H9 (cell line): ENCODE results near the gene ASTN2. TPM values are rescaled to one million over a fixed set of nuclear protein-coding genes. Genes with fewer than 3 reads are reported as not detected.

ENCODE experiments used
- DNase-seq: peaks from one replicate; pipeline ENCODE4 v3.0.0-alpha.2; 2017
- H2AFZ ChIP-seq: one replicate; pipeline ENCODE4 v1.6.1; 2013; ENCODE audit warnings: mild to moderate bottlenecking, low read length, control low read depth, moderate library complexity
- H2AK5ac ChIP-seq: 2 replicates; pipeline ENCODE4 v1.6.1; 2013; ENCODE audit warnings: low read length, control low read depth, mixed read lengths; ENCODE audit not compliant: insufficient read length
- H2BK120ac ChIP-seq: one replicate; pipeline ENCODE4 v1.6.1; 2013; ENCODE audit warnings: low read depth, mild to moderate bottlenecking, low read length, control low read depth, inconsistent platforms; ENCODE audit not compliant: poor library complexity, severe bottlenecking
- H2BK12ac ChIP-seq: 2 replicates; pipeline ENCODE4 v1.6.1; 2013; ENCODE audit warnings: low read length, control low read depth, mixed read lengths, low read depth; ENCODE audit not compliant: insufficient read length
- H2BK15ac ChIP-seq: 2 replicates; pipeline ENCODE4 v1.6.1; 2013; ENCODE audit warnings: low read depth, low read length, control low read depth
- H2BK20ac ChIP-seq: one replicate; pipeline ENCODE4 v1.6.1; 2013; ENCODE audit warnings: low read depth, mild to moderate bottlenecking, low read length, control low read depth, inconsistent platforms; ENCODE audit not compliant: poor library complexity, severe bottlenecking
- H2BK5ac ChIP-seq: 2 replicates; pipeline ENCODE4 v1.6.1; 2013; ENCODE audit warnings: low read length, control low read depth, mixed read lengths; ENCODE audit not compliant: insufficient read length
- H3K14ac ChIP-seq: 2 replicates; pipeline ENCODE4 v1.6.1; 2013; ENCODE audit warnings: low read length, control low read depth; ENCODE audit not compliant: insufficient read depth
- H3K18ac ChIP-seq: 2 replicates; pipeline ENCODE4 v1.6.1; 2013; ENCODE audit warnings: low read depth, mild to moderate bottlenecking, mixed read lengths, low read length, control low read depth; ENCODE audit not compliant: insufficient read length
- H3K23ac ChIP-seq: 2 replicates; pipeline ENCODE4 v1.6.1; 2013; ENCODE audit warnings: low read length, control low read depth, mixed read lengths, low read depth; ENCODE audit not compliant: insufficient read length
- H3K23me2 ChIP-seq: 2 replicates; pipeline ENCODE4 v1.6.1; 2013; ENCODE audit warnings: low read depth, mild to moderate bottlenecking, mixed read lengths, low read length, control low read depth; ENCODE audit not compliant: insufficient read length, poor library complexity, severe bottlenecking
- H3K27ac ChIP-seq: 2 replicates; pipeline ENCODE4 v1.5.1; 2013; ENCODE audit warnings: low read length, control low read depth, mixed read lengths, low read depth; ENCODE audit not compliant: insufficient read length
- H3K27me3 ChIP-seq: 2 replicates; pipeline ENCODE4 v1.6.1; 2013; ENCODE audit warnings: low read length, control low read depth, inconsistent platforms; ENCODE audit not compliant: insufficient read depth
- H3K4ac ChIP-seq: 2 replicates; pipeline ENCODE4 v1.6.1; 2013; ENCODE audit warnings: low read depth, mild to moderate bottlenecking, control low read depth, inconsistent platforms, low read length, moderate library complexity
- H3K4me1 ChIP-seq: 2 replicates; pipeline ENCODE4 v1.6.1; 2013; ENCODE audit warnings: low read length, control low read depth, inconsistent platforms; ENCODE audit not compliant: insufficient read depth
- H3K4me2 ChIP-seq: 2 replicates; pipeline ENCODE4 v1.6.1; 2013; ENCODE audit warnings: low read length, control low read depth, mixed read lengths; ENCODE audit not compliant: insufficient read length, insufficient read depth
- H3K56ac ChIP-seq: 2 replicates; pipeline ENCODE4 v1.6.1; 2013; ENCODE audit warnings: low read depth, mild to moderate bottlenecking, mixed read lengths, low read length, control low read depth; ENCODE audit not compliant: insufficient read length
- H3K79me1 ChIP-seq: 2 replicates; pipeline ENCODE4 v1.6.1; 2013; ENCODE audit warnings: low read depth, mild to moderate bottlenecking, moderate library complexity, low read length, control low read depth, inconsistent platforms; ENCODE audit not compliant: insufficient read depth, poor library complexity, severe bottlenecking
- H3K79me2 ChIP-seq: 2 replicates; pipeline ENCODE4 v1.6.1; 2013; ENCODE audit warnings: low read length, control low read depth, inconsistent platforms; ENCODE audit not compliant: insufficient read depth
- H3K9ac ChIP-seq: 2 replicates; pipeline ENCODE4 v1.6.1; 2013; ENCODE audit warnings: low read length, control low read depth, mixed read lengths; ENCODE audit not compliant: insufficient read length; ENCODE audit errors: extremely low read depth
- H3K9me3 ChIP-seq: one replicate; pipeline ENCODE4 v1.6.1; 2013; ENCODE audit warnings: low read depth, low read length, inconsistent platforms; ENCODE audit not compliant: control insufficient read depth
- H3T11ph ChIP-seq: one replicate; pipeline ENCODE4 v1.6.1; 2013; ENCODE audit warnings: mild to moderate bottlenecking, low read length, control low read depth, inconsistent platforms
- H4K20me1 ChIP-seq: one replicate; pipeline ENCODE4 v1.6.1; 2013; ENCODE audit not compliant: control insufficient read depth, insufficient read length, insufficient read depth
- H4K5ac ChIP-seq: 2 replicates; pipeline ENCODE4 v1.6.1; 2013; ENCODE audit warnings: low read depth, mild to moderate bottlenecking, mixed read lengths, low read length, control low read depth; ENCODE audit not compliant: insufficient read length
- H4K8ac ChIP-seq: replicated peaks from 2 replicates; pipeline ENCODE4 v1.6.1; 2013; ENCODE audit warnings: low read length, control low read depth, mixed read lengths, low read depth; ENCODE audit not compliant: insufficient read length
- H4K91ac ChIP-seq: 2 replicates; pipeline ENCODE4 v1.6.1; 2013; ENCODE audit warnings: low read depth, mild to moderate bottlenecking, moderate library complexity, mixed read lengths, low read length, control low read depth; ENCODE audit not compliant: insufficient read length
- H3K27ac Mint-ChIP-seq, 3 experiments: 2 replicates in 2 of 3; 3 replicates in 1 of 3; pipeline ENCODE4 v1.8.0; 2020 to 2021; ENCODE audit warnings: mixed read lengths in 3 of 3, mild to moderate bottlenecking in 1 of 3, moderate library complexity in 1 of 3
- H3K27me3 Mint-ChIP-seq: 2 replicates; pipeline ENCODE4 v1.8.0; 2021; ENCODE audit warnings: low read depth, mild to moderate bottlenecking, moderate library complexity, mixed read lengths
- H3K36me3 Mint-ChIP-seq, 3 experiments: 2 replicates in 2 of 3; 3 replicates in 1 of 3; pipeline ENCODE4 v1.8.0; 2020 to 2021; ENCODE audit warnings: low read depth in 3 of 3, mixed read lengths in 3 of 3; ENCODE audit not compliant: insufficient read depth in 1 of 3
- H3K4me1 Mint-ChIP-seq, 2 experiments: 2 replicates each; pipeline ENCODE4 v1.8.0; 2020; ENCODE audit warnings: mixed read lengths in 2 of 2
- H3K4me3 Mint-ChIP-seq, 2 experiments: 2 replicates in 1 of 2; 3 replicates in 1 of 2; pipeline ENCODE4 v1.8.0; 2020 to 2021; ENCODE audit warnings: mild to moderate bottlenecking in 2 of 2, mixed read lengths in 2 of 2, moderate library complexity in 1 of 2
- H3K9me3 Mint-ChIP-seq, 2 experiments: 2 replicates in 1 of 2; 3 replicates in 1 of 2; pipeline ENCODE4 v1.8.0; 2020; ENCODE audit warnings: mild to moderate bottlenecking in 2 of 2, mixed read lengths in 2 of 2, moderate library complexity in 1 of 2
- CTCF ChIP-seq: fragments of 200-600 bp; sonication (generic); conservative IDR thresholded peaks from 3 replicates; pipeline ENCODE4 v1.8.0; 2021; ENCODE audit warnings: antibody characterized with exemption, mild to moderate bottlenecking
- WGBS: extraction: QIAGEN DNeasy Blood & Tissue Kit; methylation state at CpG from one replicate; pipeline ENCODE4 v1.1.7; 2013; ENCODE audit warnings: missing lambda C conversion rate, low lambda C conversion rate, mixed read lengths; ENCODE audit not compliant: insufficient read length; ENCODE audit errors: extremely low coverage; 5-methylcytosine and 5-hydroxymethylcytosine counted together
- total RNA-seq: library from RNA; stranded (reverse); gene quantifications from 2 replicates; pipeline ENCODE4 v1.2.1, GENCODE V29; 2021

Gene ASTN2
- total RNA-seq, 1 experiment from 2014 or later, result 9.7 TPM

GRCh38 chr9:116394070-116394469 is 1020.8 kb downstream of the ASTN2 start:
- Mint-ChIP-seq H3K27ac (no peak overlapping the region), H3K27me3 (no peaks in the 10 kb centered on the region), H3K4me1 (peaks cover 8% of the 10 kb centered on the region in 2 experiments; a peak in 3 of 4 replicates), H3K4me3 (no peak overlapping the region), H3K36me3 (no peaks in the 10 kb centered on the region), H3K9me3 (no peaks in the 10 kb centered on the region)
- no peaks in the 10 kb centered on the region for H4K20me1 ChIP-seq
- no peaks in the 10 kb centered on the region for H3K4me1 ChIP-seq
- TF ChIP-seq CTCF, result no peak
- H2AFZ ChIP-seq, result no peak overlapping the region
- no peak overlapping the region for H2BK120ac ChIP-seq
- no peak overlapping the region for H3K4ac ChIP-seq
- no peak overlapping the region for H3K27ac ChIP-seq
- H4K5ac ChIP-seq, result no peak overlapping the region
- no peak overlapping the region for H3K18ac ChIP-seq
- no peak overlapping the region for H3T11ph ChIP-seq
- no peak overlapping the region for H4K91ac ChIP-seq
- H3K56ac ChIP-seq, result no peak overlapping the region
- no peaks in the 10 kb centered on the region for H3K79me1 ChIP-seq
- WGBS, result no CpG with 5 or more reads among the region's 6 CpGs
- no peak overlapping the region for H4K8ac ChIP-seq
- no peaks in the 10 kb centered on the region for H3K9me3 ChIP-seq
- no peak overlapping the region for H2BK12ac ChIP-seq
- no peak overlapping the region for H3K4me2 ChIP-seq
- no peak overlapping the region for H2AK5ac ChIP-seq
- no peaks in the 10 kb centered on the region for H3K23me2 ChIP-seq
- DNase-seq, result no peak
- no peak overlapping the region for H2BK20ac ChIP-seq
- H3K14ac ChIP-seq, result no peak overlapping the region
- no peaks in the 10 kb centered on the region; the same call in 1 of the 2 replicates for H3K27me3 ChIP-seq
- no peak overlapping the region for H2BK5ac ChIP-seq
- H3K23ac ChIP-seq, result no peak overlapping the region
- H2BK15ac ChIP-seq, result no peak overlapping the region
- no peak overlapping the region for H3K9ac ChIP-seq
- H3K79me2 ChIP-seq, result no peaks in the 10 kb centered on the region
